RPMI8226 (cell line): ENCODE results near the gene CLEC17A.
A peak's percentile ranks its signal among the peaks of the same experiment; 100 is the strongest.
"Not testable (repeated sequence)": the region's sequence is repeated elsewhere in the genome, so short reads cannot be mapped to it uniquely, and the experiment has no call there.

ENCODE experiments used
- DNase-seq: peaks from one replicate; pipeline ENCODE4 v3.0.0-alpha.2; 2015

Gene CLEC17A

DNA sequence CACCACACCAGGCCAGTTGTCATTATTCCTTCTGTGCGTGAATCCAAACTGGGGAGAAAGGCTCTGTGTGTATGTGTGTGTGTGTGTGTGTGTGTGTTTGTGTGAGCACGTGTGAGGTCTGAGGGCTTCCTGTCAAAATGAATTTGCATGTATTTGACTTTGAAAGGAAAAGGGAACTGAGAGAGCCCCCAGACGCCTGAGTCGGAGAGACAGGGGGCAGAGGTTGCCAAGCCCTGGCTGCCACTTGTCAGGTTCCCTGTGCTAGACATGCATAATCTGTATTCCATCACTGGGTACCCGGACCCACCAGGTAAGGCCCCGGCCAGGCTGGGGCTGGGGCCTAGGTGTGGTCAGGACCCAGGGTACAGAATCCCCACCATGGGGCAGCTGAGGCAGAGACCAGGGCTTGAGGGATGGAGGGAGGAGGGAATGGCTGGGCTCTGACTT lies at the start of gene CLEC17A:
Gene CLEC17A, plus strand, starts transcription at position 191 of the 447 bp plus-strand sequence. Its CDS starts 77 bp downstream, at position 268.
- DNase-seq: peak; percentile 64

GRCh38 chr19:14533450-14533849 lies 49.4 kb upstream of the CLEC17A start:
- DNase-seq: no peak

- no peak for DNase-seq
Observed at GRCh38 chr19:14536926-14537692, 45.8 kb upstream of the CLEC17A start.

DNA sequence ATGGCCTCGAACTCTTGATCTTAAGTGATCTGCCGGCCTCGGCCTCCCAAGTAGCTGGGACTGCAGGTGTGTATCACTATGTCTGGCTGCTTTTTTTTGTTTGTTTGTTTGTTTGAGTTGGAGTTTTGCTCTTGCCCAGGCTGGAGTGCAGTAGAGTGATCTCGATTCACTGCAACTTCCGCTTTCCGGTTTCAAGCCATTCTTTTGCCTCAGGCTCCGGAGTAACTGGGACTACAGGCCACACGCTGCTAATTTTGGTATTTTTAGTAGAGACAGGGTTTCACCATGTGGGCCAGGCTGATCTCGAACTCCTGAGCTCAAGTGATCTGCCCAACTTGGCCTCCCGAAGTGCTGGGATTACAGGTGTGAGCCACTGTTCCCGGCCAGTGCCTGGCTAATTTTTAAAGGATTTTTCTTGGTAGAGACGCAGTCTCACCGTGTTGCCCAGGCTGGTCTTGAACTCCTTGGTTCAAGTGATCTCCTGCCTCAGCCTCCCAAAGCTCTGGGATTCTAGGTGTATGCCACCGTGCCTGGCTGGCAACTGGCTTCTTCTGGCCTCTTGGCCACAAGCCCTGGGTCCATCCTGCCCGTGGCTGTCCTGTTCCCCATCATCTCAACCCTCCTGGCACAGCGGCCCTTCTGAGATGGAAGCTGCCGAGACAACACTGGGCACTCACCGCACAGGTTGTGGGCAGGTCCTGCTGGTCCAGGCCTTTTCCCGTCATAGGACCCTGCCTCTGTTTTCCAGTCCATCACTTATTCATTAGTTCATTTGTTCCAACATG lies 42.0 kb upstream of the CLEC17A start:
- no peak for DNase-seq

DNA sequence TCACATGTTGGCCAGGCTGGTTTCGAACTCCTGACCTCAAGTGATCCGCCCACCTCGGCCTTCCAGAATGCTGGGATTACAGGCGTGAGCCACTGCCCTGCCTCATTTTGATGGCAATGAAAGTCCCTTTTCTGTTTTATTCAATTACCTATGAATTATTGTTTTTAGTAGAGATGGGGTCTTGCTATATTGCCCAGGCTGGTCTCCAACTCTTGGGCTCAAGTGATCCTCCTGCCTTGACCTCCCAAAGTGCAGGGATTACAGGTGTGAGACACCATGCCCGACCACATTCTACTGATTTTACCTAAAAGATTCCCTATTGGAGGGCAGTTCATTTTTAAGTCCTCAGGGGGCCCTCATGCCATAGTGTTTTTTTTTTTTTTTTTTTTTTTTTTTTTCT lies 40.9 kb upstream of the CLEC17A start:
- DNase-seq: not testable (repeated sequence)

- no peak for DNase-seq
Observed at GRCh38 chr19:14542711-14543328, 40.1 kb upstream of the CLEC17A start.

- DNase-seq: no peak
Observed at GRCh38 chr19:14544047-14544446, 38.8 kb upstream of the CLEC17A start.

DNA sequence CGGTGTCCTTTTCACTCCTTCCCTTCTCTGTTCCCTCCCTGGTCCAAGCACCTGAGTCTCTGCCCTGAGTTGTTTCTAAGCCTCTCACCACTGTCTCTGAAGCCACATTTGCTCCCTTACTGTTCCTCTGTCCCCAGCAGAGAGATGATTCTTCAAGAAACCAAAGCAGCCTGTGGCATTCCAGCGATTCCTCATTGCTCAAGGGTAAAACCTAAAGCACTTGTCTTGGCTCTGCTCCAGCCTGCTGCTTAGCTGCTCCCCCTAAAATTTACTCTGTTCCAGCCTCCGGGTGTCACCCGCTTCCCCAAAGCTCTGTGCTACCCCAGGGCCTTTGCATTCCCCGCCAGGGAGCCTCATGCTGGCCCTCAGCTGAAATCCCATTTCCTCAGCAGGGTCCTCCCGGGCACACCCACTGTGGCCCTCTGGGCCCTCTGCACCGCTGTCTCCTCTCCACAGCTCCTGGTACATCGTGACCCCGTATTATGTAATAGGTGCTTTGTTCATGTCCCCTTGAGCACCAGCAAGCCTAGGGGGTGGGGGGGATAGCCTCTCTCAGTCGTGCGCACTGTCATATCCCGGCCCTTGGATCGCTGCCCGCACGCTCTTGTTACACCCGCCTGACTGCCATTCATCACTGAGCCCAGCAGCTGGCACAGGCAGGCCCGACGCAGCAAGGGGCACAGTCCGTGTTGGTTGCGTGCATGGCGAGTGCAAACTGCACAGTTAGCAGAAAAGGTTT lies 37.7 kb upstream of the CLEC17A start:
- no peak for DNase-seq

- DNase-seq: no peak
Observed at GRCh38 chr19:14545716-14546082, 37.2 kb upstream of the CLEC17A start.

DNA sequence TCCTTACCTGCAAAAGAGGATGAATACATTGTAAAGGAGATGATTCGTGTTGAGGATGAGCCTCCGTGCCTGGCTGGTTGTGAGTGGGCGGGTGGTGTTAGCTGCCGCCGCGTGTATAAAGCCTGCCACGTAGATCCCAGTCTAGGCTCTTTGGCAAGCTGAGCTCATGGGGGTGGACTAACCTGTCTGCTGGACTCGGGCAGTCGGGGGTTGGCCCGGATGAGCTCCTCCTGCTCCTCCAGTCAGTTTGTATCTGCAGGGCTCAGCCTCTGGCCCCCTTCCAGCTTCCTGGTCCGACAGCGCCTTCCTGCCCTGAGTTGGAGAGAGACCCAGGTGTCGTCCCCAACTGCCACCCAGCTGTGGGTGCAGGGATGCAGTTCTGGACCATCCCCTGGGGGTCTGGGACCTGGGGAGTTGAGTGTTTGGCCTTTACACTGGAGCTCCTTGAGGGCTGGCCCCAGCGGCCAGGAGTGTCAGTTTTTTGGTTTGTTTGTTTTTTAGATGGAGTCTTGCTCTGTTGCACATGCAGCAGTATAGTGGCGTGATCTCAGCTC lies 32.6 kb upstream of the CLEC17A start:
- no peak for DNase-seq

- DNase-seq: peak; percentile 34
Observed at GRCh38 chr19:14551134-14552005, 31.5 kb upstream of the CLEC17A start.

DNA sequence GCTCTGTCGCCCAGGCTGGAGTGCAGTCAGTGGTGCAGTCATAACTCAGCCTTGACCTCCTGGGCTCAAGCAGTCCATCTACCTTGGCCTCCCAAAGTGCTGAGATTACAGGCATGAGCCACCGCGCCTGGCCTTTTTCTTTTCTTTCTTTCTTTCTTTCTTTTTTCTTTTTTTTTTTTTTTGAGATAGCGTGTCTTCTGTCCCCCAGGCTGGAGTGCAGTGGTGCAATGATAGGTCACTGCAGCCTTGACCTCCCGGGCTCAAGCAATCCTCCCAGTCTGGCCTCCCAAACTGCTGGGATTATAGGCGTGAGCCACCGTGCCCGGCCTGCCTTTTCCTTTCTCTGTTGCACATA lies 30.9 kb upstream of the CLEC17A start:
- not testable (repeated sequence) for DNase-seq

DNA sequence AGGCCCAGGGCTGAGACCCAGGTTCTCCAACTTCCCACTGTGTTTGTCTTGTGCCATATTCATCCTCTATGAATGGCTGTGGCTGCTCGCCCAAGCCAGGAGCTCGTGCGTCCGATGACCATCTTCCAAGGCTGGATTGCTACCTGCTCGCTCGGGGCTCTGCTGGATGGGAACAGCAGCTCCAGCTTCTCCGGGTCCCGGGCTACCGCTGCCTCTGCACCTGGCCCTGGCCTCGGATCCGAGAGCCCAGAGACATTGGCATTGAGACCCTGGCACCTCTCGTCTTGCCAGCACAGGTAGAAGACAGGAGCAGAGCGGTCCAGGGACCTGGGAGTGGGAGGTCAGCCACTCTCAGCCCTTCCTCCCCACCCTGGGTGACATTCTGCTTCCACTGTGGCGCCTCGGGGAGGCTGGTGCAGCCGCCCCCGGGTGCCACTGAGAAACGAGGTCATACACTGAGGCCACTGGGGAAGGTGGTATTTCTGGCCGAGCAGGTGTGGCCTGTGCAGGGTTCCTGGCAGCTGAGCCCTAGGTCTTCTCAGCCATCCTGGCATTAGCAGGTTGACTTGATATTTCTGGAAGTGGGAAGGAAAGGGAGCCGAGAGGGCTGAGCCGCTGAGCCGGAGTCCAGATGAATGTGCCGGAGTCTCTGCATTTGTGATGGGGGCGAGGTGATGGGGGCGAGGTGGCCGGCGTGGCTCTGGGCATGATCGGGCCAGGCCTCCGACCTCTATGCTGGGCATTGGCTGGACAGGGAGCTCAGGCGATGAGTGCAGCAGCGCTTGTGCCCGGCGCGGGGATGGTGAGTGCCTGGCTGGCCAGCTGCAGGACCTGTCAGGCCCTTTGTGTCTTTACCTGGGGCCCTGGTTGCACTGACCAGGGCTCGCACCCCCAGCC lies 29.6 kb upstream of the CLEC17A start:
- no peak for DNase-seq

DNA sequence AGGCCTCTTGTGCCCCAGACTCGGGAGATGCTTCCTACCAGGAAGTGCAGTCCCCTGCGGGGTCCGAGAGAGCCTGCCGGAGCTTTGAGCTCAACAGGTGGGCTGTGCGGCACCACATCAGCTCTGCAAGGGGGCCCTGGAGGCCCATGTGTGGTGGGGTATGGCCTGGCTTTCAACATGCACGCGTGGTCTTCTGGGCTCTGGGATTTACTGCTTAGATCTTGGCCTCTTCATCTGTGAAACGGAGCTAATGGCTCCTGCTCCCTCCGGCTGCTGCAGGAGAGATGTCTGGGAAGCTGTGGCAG lies 29.0 kb upstream of the CLEC17A start:
- no peak for DNase-seq

DNA sequence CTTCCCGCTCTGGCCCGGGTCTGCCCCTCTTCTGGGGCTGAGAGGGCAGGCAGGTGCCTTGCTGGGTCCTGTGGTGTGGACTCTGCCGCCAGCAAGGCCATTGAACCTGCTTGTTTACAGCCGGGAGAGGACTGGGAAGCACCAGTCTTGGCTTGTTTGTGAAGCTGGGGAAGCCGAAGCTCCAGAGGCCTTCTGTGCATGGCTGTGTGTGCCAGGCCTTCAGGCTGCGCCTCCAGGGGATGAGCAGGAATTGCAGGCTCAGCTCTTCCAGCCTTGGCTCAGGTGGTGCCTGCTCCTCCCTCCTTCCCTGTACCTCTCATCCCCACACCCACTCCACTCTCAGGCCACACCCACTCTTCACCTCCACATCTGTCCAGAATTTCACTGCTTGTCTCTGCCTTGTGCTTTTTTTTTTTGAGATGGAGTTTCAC lies 28.5 kb upstream of the CLEC17A start:
- DNase-seq: peak; percentile 75

GRCh38 chr19:14555918-14556661 lies 26.8 kb upstream of the CLEC17A start:
- DNase-seq: no peak

GRCh38 chr19:14556662-14557188 lies 26.2 kb upstream of the CLEC17A start:
- peak; percentile 76 for DNase-seq

- no peak for DNase-seq
Observed at GRCh38 chr19:14558370-14559066, 24.4 kb upstream of the CLEC17A start.
